Measurements from ENCODE around the gene CD52.

Gene CD52

GRCh38 chr1:26317612-26318337, at the start of gene CD52:
Gene CD52 (plus strand): TSS chr1:26317958. CDS start chr1:26318018, 60 bp downstream.
- DNase-seq, result no peak

- no peak for DNase-seq
Observed at GRCh38 chr1:26268290-26269197, 49.2 kb upstream of the CD52 start.

GRCh38 chr1:26269198-26269550, 48.6 kb upstream of the CD52 start:
- DNase-seq, result no peak

- DNase-seq, result no peak
Observed at GRCh38 chr1:26274801-26275425, 42.8 kb upstream of the CD52 start.

GRCh38 chr1:26275580-26276431, 42.0 kb upstream of the CD52 start:
- DNase-seq, result no peak

- DNase-seq, result no peak
Observed at GRCh38 chr1:26276432-26276838, 41.3 kb upstream of the CD52 start.

GRCh38 chr1:26277261-26277661, 40.5 kb upstream of the CD52 start:
- no peak for DNase-seq

- DNase-seq, result no peak
Observed at GRCh38 chr1:26277719-26278118, 40.0 kb upstream of the CD52 start.

- no peak for DNase-seq
Observed at GRCh38 chr1:26278303-26278702, 39.5 kb upstream of the CD52 start.

GRCh38 chr1:26278724-26279455, 38.9 kb upstream of the CD52 start:
- no peak for DNase-seq

- no peak for DNase-seq
Observed at GRCh38 chr1:26279456-26280332, 38.1 kb upstream of the CD52 start, which contains the start of gene SH3BGRL3. Gene SH3BGRL3 (plus strand): TSS chr1:26280086. CDS start chr1:26280156, 70 bp downstream.

GRCh38 chr1:26280333-26281042, 37.3 kb upstream of the CD52 start:
- no peak for DNase-seq

GRCh38 chr1:26281091-26281958, 36.4 kb upstream of the CD52 start:
- DNase-seq, result no peak

- DNase-seq, result no peak
Observed at GRCh38 chr1:26281971-26282370, 35.8 kb upstream of the CD52 start.

- no peak for DNase-seq
Observed at GRCh38 chr1:26282401-26282918, 35.3 kb upstream of the CD52 start.

GRCh38 chr1:26283279-26283853, 34.4 kb upstream of the CD52 start:
- no peak for DNase-seq

- DNase-seq, result no peak
Observed at GRCh38 chr1:26283871-26284596, 33.7 kb upstream of the CD52 start.

Data from NCI-H1417 treated with DMSO at 0.1 percent for 48 hours (cell line).